GM23338 (cell line): ENCODE data around the gene B3GAT2. TPM values are rescaled to one million over a fixed set of nuclear protein-coding genes. Genes with fewer than 3 reads are reported as not detected.

Experiments
- ATAC-seq: fragments of 200-7000 bp; cut with Tn5 transposase; 3 replicates; pipeline ENCODE4 v1.9.1; 2020
- DNase-seq: peaks from one replicate; pipeline ENCODE4 v3.0.0-alpha.2; 2015; ENCODE audit warnings: low spot score
- H2AFZ ChIP-seq: fragments of 200-600 bp; sonication (generic); 2 replicates; pipeline ENCODE4 v1.8.0; 2016; ENCODE audit warnings: antibody characterized with exemption, mild to moderate bottlenecking, moderate library complexity
- H3F3A ChIP-seq: fragments of 200-600 bp; sonication (generic); replicated peaks from 2 replicates; pipeline ENCODE4 v1.8.0; 2017; ENCODE audit warnings: antibody characterized with exemption, mixed run types, low read depth
- H3K27ac ChIP-seq: fragments of 200-600 bp; sonication (generic); 2 replicates; pipeline ENCODE4 v1.6.1; 2016; ENCODE audit warnings: low read depth
- H3K27me3 ChIP-seq: fragments of 200-600 bp; sonication (generic); 2 replicates; pipeline ENCODE4 v1.8.0; 2016; ENCODE audit warnings: mild to moderate bottlenecking, mixed run types, moderate library complexity; ENCODE audit not compliant: insufficient read depth
- H3K36me3 ChIP-seq: fragments of 200-600 bp; sonication (generic); 2 replicates; pipeline ENCODE4 v1.8.0; 2016; ENCODE audit warnings: mild to moderate bottlenecking; ENCODE audit not compliant: insufficient read depth
- H3K4me1 ChIP-seq: fragments of 200-600 bp; sonication (generic); 2 replicates; pipeline ENCODE4 v1.8.0; 2016; ENCODE audit warnings: mild to moderate bottlenecking, moderate library complexity; ENCODE audit not compliant: insufficient read depth
- H3K4me2 ChIP-seq: fragments of 200-600 bp; sonication (generic); 2 replicates; pipeline ENCODE4 v1.7.1; 2017; ENCODE audit warnings: mixed run types
- H3K4me3 ChIP-seq: fragments of 200-600 bp; sonication (generic); 2 replicates; pipeline ENCODE4 v1.6.1; 2016; ENCODE audit warnings: mixed run types
- H3K79me2 ChIP-seq: fragments of 200-600 bp; sonication (generic); replicated peaks from 2 replicates; pipeline ENCODE4 v1.8.0; 2017; ENCODE audit warnings: mild to moderate bottlenecking; ENCODE audit not compliant: insufficient read depth
- H3K9me2 ChIP-seq: fragments of 200-600 bp; sonication (generic); 2 replicates; pipeline ENCODE4 v1.8.0; 2017; ENCODE audit not compliant: insufficient read depth
- H4K20me1 ChIP-seq: fragments of 200-600 bp; sonication (generic); replicated peaks from 2 replicates; pipeline ENCODE4 v1.8.0; 2017; ENCODE audit warnings: mild to moderate bottlenecking; ENCODE audit not compliant: insufficient read depth
- H3K27ac Mint-ChIP-seq: 2 replicates; pipeline ENCODE4 v1.8.0; 2020; ENCODE audit warnings: inconsistent platforms, mild to moderate bottlenecking, moderate library complexity, mixed read lengths
- H3K27me3 Mint-ChIP-seq: 3 replicates; pipeline ENCODE4 v1.8.0; 2022; ENCODE audit warnings: low read depth, mild to moderate bottlenecking, moderate library complexity, mixed read lengths, inconsistent platforms; ENCODE audit not compliant: insufficient read depth, poor library complexity
- H3K36me3 Mint-ChIP-seq: 3 replicates; pipeline ENCODE4 v1.8.0; 2021; ENCODE audit warnings: low read depth, mild to moderate bottlenecking, inconsistent platforms, moderate library complexity, mixed read lengths
- H3K4me1 Mint-ChIP-seq: 3 replicates; pipeline ENCODE4 v1.8.0; 2020; ENCODE audit warnings: mild to moderate bottlenecking, inconsistent platforms, mixed read lengths
- H3K4me3 Mint-ChIP-seq: 3 replicates; pipeline ENCODE4 v1.8.0; 2021; ENCODE audit warnings: moderate library complexity, mild to moderate bottlenecking, inconsistent platforms, mixed read lengths
- H3K9me3 Mint-ChIP-seq: 3 replicates; pipeline ENCODE4 v1.8.0; 2020; ENCODE audit warnings: moderate library complexity, mild to moderate bottlenecking, inconsistent platforms, mixed read lengths
- CREB1 ChIP-seq: fragments of 250-450 bp; sonication (Bioruptor Pico); IDR thresholded peaks from 2 replicates; pipeline ENCODE4 v1.5.0; 2020; ENCODE audit warnings: low read depth, mild to moderate bottlenecking, moderate library complexity
- ETS1 ChIP-seq: IDR thresholded peaks from 2 replicates; pipeline ENCODE4 v1.6.1; 2016; ENCODE audit warnings: antibody characterized with exemption
- STAT1 ChIP-seq: IDR thresholded peaks from one replicate; pipeline ENCODE4 v1.6.1; 2016; ENCODE audit warnings: antibody characterized with exemption; ENCODE audit not compliant: unreplicated experiment
- ZNF462 ChIP-seq: fragments of 250-450 bp; sonication (Bioruptor Pico); IDR thresholded peaks from 2 replicates; pipeline ENCODE4 v1.5.0; 2020; ENCODE audit warnings: mild to moderate bottlenecking, moderate library complexity
- polyA plus RNA-seq: library from polyadenylated mRNA; unstranded; fragments of >200 nt; fragmentation: Nextera tagmentation; extraction: Ambion mirVana; gene quantifications from 2 replicates; pipeline ENCODE4 v1.2.1, GENCODE V29; 2016
- total RNA-seq: library from RNA; depleted of rRNA; stranded (reverse); fragments of >200 nt; shearing (Covaris generic); gene quantifications from 2 replicates; pipeline ENCODE4 v1.2.3, GENCODE V29; 2014

Gene B3GAT2
- total and polyA plus RNA-seq, 2 experiments from 2014 or later: 1.7 to 1.8 TPM

GRCh38 chr6:70933853-70934252 is 23.0 kb downstream of the B3GAT2 start (continued):
- TF ChIP-seq ETS1: no peak

GRCh38 chr6:70905742-70906141 is 51.1 kb downstream of the B3GAT2 start:
- Histone ChIP-seq H3K27ac (no peak overlapping the region), H3K36me3 (no peaks in the 10 kb centered on the region), H3K4me3 (no peak overlapping the region), H3K27me3 (no peaks in the 10 kb centered on the region), H2AFZ (no peak overlapping the region), H3K4me1 (peaks cover 7% of the 10 kb centered on the region), H3K9me2 (no peaks in the 10 kb centered on the region), H4K20me1 (no peaks in the 10 kb centered on the region), H3K79me2 (no peaks in the 10 kb centered on the region), H3K4me2 (no peak overlapping the region), H3F3A (no peaks in the 10 kb centered on the region)
- Mint-ChIP-seq H3K27ac (no peak overlapping the region), H3K4me1 (peaks cover 5% of the 10 kb centered on the region; the same call in 1 of the 3 replicates), H3K36me3 (no peaks in the 10 kb centered on the region), H3K27me3 (no peaks in the 10 kb centered on the region), H3K4me3 (no peak overlapping the region), H3K9me3 (no peaks in the 10 kb centered on the region)
- DNase-seq (no peak), ATAC-seq (no peak)
- no peak for TF ChIP-seq CREB1 (CRISPR knock-in tag)
- TF ChIP-seq ZNF462 (CRISPR knock-in tag): no peak
- TF ChIP-seq STAT1: no peak
